Uterus (tissue), 4 donors: ENCODE measurements around the gene SEC14L5. TPM values are rescaled to one million over a fixed set of nuclear protein-coding genes. Genes with fewer than 3 reads are reported as not detected.

Experiments
- DNase-seq, 2 donors: peaks; one replicate each; pipeline ENCODE4 v3.0.0-alpha.2; 2019 to 2020
- H3K27ac ChIP-seq, 2 donors: fragments of 200-600 bp; sonication (generic); 1 replicate in 1 of 2; 2 replicates in 1 of 2; pipeline ENCODE4 v1.5.1; 2016 to 2018
- H3K27me3 ChIP-seq, 2 donors: fragments of 200-600 bp; sonication (generic); one replicate each; pipeline ENCODE4 v1.5.1; 2018 to 2019; ENCODE audit warnings: control low read depth in 1 of 2
- H3K36me3 ChIP-seq, 2 donors: fragments of 200-600 bp; sonication (generic); one replicate each; pipeline ENCODE4 v1.5.1; 2019; ENCODE audit warnings: control low read depth in 1 of 2
- H3K4me1 ChIP-seq, 2 donors: fragments of 200-600 bp; sonication (generic); one replicate each; pipeline ENCODE4 v1.5.1; 2018 to 2019; ENCODE audit warnings: control low read depth in 1 of 2
- H3K4me3 ChIP-seq, 2 donors: fragments of 200-600 bp; sonication (generic); 1 replicate in 1 of 2; 2 replicates in 1 of 2; pipeline ENCODE4 v1.5.1; 2018 to 2019; ENCODE audit warnings: mild to moderate bottlenecking in 1 of 2
- H3K9me3 ChIP-seq, 2 donors: fragments of 200-600 bp; sonication (generic); one replicate each; pipeline ENCODE4 v1.5.1; 2019; ENCODE audit warnings: control low read depth in 1 of 2
- CTCF ChIP-seq, 4 experiments: fragments of 200-600 bp in 2 of 4; fragments of 450-650 bp in 2 of 4; sonication (generic) in 2 of 4; IDR thresholded peaks; one replicate each; pipeline ENCODE4 v1.5.1; 2016 to 2019; ENCODE audit warnings: antibody characterized with exemption in 4 of 4, mild to moderate bottlenecking in 2 of 4, moderate library complexity in 1 of 4
- POLR2A ChIP-seq, 2 donors: fragments of 450-650 bp; IDR thresholded peaks; one replicate each; pipeline ENCODE4 v1.6.1; 2016; ENCODE audit warnings: antibody characterized with exemption in 2 of 2, mild to moderate bottlenecking in 1 of 2, moderate library complexity in 1 of 2
- intact Hi-C: fragments of 100-400 bp; cut with DNase I; formaldehyde crosslinking; loops from one replicate; pipeline ENCODE4 v1.15.1; 2023; ENCODE audit warnings: low total_unique reads
- total RNA-seq, 4 donors: library from RNA; depleted of rRNA in 3 of 4; stranded (reverse); fragments of >200 nt in 3 of 4; gene quantifications; one replicate each; pipeline versions ENCODE4 v1.1.0 to v1.2.4, GENCODE V29; 2014 to 2023
- donor health status: DM: yes; HTN: yes; CAD: no.

SEC14L5 gene
- total RNA-seq, 4 donors from 2014 or later: 0.28 to 2.0 TPM; not detected in 2

DNA sequence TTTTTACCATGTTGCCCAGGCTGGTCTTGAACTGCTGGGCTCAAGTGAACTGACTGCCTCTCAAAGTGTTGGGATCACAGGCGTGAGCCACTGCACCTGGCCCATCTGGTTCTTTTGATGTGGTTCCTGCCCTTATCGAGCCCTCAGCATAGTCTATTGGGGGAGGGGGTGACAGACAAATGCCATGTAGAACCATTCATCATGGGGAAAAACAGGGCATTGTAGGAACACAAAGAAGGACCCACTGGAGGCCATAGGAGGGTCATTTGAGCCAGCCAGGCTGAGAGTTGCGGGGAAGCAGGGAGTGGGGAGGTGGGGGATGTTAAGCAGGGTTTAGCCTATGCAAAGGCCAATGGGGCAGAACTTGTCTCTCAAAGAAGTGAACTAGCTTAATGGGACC, 11.9 kb downstream of the SEC14L5 start:
- intact Hi-C loops: no loop called here
- no peaks in the 10 kb centered on the region for H3K36me3 ChIP-seq
- no peak for DNase-seq
- no peaks in the 10 kb centered on the region for H3K4me1 ChIP-seq
- H3K27ac ChIP-seq: no peak overlapping the region
- TF ChIP-seq CTCF (IDR thresholded peaks at IDR 0.05) (no peak), POLR2A (IDR thresholded peaks at IDR 0.05) (no peak)
- no peak overlapping the region for H3K4me3 ChIP-seq
- H3K9me3 ChIP-seq: no peaks in the 10 kb centered on the region
- no peaks in the 10 kb centered on the region for H3K27me3 ChIP-seq

DNA sequence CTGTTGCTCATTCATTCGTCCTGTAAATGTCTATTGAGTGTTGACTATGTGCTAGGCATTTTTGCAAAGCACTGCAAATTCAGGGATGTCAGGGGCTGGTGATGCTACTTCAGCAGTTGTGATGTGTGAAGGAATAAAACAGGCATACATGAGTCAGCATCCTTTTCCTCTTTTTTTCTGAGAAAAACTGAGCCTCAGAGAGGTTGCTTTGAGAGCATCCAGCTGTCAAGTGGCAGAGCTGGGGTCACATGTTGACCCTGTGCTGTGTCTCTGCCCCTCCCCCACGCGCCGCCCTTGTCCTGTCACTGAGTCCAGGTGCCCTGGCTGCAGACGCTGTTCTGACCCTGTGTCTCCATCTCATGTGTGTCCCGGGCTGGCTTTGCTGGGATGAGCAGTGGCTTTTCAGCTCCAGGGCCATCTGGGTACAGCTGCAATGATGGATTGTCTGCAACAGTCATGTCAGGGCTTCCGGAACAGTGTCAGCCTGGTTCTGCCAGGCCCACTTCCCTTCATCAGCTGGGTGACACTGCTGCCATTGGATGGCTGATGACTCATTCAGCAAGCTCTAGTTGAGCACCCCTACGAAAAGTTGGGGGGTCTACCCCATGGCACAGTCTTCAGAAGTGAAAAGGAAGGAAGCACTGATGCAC, 14.9 kb downstream of the SEC14L5 start:
- H3K4me1 ChIP-seq: no peaks in the 10 kb centered on the region
- no peak for TF ChIP-seq POLR2A (IDR thresholded peaks at IDR 0.05)
- TF ChIP-seq CTCF (IDR thresholded peaks at IDR 0.05): no peak
- no peak overlapping the region for H3K27ac ChIP-seq
- no peak overlapping the region for H3K4me3 ChIP-seq
- no peaks in the 10 kb centered on the region for H3K36me3 ChIP-seq
- no peaks in the 10 kb centered on the region for H3K27me3 ChIP-seq
- H3K9me3 ChIP-seq: no peaks in the 10 kb centered on the region
- DNase-seq: no peak
- intact Hi-C loops: no loop called here

GRCh38 chr16:4976079-4976478, 17.9 kb downstream of the SEC14L5 start:
- intact Hi-C loops: no loop called here
- TF ChIP-seq POLR2A (IDR thresholded peaks at IDR 0.05) (no peak), CTCF (IDR thresholded peaks at IDR 0.05) (no peak)
- DNase-seq: no peak
- H3K4me3 ChIP-seq: no peak overlapping the region
- H3K36me3 ChIP-seq: no peaks in the 10 kb centered on the region
- no peaks in the 10 kb centered on the region for H3K4me1 ChIP-seq
- H3K9me3 ChIP-seq: no peaks in the 10 kb centered on the region
- H3K27ac ChIP-seq: no peak overlapping the region
- H3K27me3 ChIP-seq: no peaks in the 10 kb centered on the region

- H3K4me3 ChIP-seq: no peak overlapping the region
- intact Hi-C loops: no loop called here
- H3K4me1 ChIP-seq: no peaks in the 10 kb centered on the region
- no peaks in the 10 kb centered on the region for H3K9me3 ChIP-seq
- TF ChIP-seq POLR2A (IDR thresholded peaks at IDR 0.05): no peak
- TF ChIP-seq CTCF (IDR thresholded peaks at IDR 0.05): no peak
- DNase-seq: no peak
- H3K27ac ChIP-seq: no peak overlapping the region
- H3K36me3 ChIP-seq: no peaks in the 10 kb centered on the region
- no peaks in the 10 kb centered on the region for H3K27me3 ChIP-seq
These were observed 18.5 kb downstream of the SEC14L5 start for GRCh38 chr16:4976611-4977145.

DNA sequence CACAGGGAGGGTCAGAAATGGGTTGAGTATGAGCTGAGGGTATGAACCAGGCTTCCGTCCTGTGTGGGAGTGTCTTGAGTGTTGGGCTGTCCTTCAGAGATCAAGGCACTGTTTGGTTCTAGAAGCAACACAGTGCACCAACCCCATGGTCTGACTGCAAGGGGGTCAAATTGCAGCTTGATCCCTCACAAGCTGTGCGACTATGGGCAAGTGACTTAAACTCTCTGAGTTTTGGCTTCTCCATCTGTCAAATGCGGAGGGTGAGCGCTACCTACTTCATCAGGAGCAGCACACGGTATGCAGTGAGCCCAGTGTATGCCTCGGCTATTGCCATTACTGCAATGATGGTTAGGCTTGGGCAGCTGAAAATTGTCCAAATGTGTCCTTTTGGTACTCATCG, 21.0 kb downstream of the SEC14L5 start:
- no peaks in the 10 kb centered on the region for H3K27me3 ChIP-seq
- no peak overlapping the region for H3K4me3 ChIP-seq
- intact Hi-C loops: no loop called here
- TF ChIP-seq CTCF (IDR thresholded peaks at IDR 0.05): no peak
- TF ChIP-seq POLR2A (IDR thresholded peaks at IDR 0.05): no peak
- no peak overlapping the region for H3K27ac ChIP-seq
- no peak for DNase-seq
- H3K36me3 ChIP-seq: no peaks in the 10 kb centered on the region
- no peaks in the 10 kb centered on the region for H3K9me3 ChIP-seq
- no peaks in the 10 kb centered on the region for H3K4me1 ChIP-seq
